WERI-Rb-1 (cell line): ENCODE results near the gene TENM4.

Source experiments
- DNase-seq: peaks from one replicate; pipeline ENCODE4 v3.0.0-alpha.2; 2020
- H3K27ac ChIP-seq: fragments of 250-450 bp; sonication (Bioruptor Pico); 2 replicates; pipeline ENCODE4 v1.5.1; 2020; ENCODE audit warnings: mild to moderate bottlenecking, moderate library complexity
- H3K27me3 ChIP-seq: fragments of 250-450 bp; sonication (Bioruptor Pico); 2 replicates; pipeline ENCODE4 v1.5.1; 2021; ENCODE audit warnings: mild to moderate bottlenecking, low read depth, moderate library complexity; ENCODE audit not compliant: insufficient read depth, severe bottlenecking
- H3K36me3 ChIP-seq: fragments of 250-450 bp; sonication (Bioruptor Pico); 2 replicates; pipeline ENCODE4 v1.5.1; 2020; ENCODE audit warnings: mild to moderate bottlenecking, moderate library complexity
- H3K4me3 ChIP-seq: 2 replicates; pipeline ENCODE4 v1.5.1; 2011; ENCODE audit warnings: low read depth, mild to moderate bottlenecking, control low read depth, low read length
- H3K9me3 ChIP-seq: fragments of 250-450 bp; sonication (Bioruptor Pico); 2 replicates; pipeline ENCODE4 v1.5.1; 2021; ENCODE audit warnings: mild to moderate bottlenecking, moderate library complexity; ENCODE audit not compliant: severe bottlenecking
- CTCF ChIP-seq: IDR thresholded peaks from 2 replicates; pipeline ENCODE4 v1.5.1; 2011; ENCODE audit warnings: low read depth, mild to moderate bottlenecking, control low read depth, inconsistent platforms, low read length

Gene TENM4

GRCh38 chr11:78660471-78660870, 780.4 kb downstream of the TENM4 start:
- Histone ChIP-seq H3K36me3 (no peaks in the 10 kb centered on the region), H3K27ac (no peak overlapping the region), H3K9me3 (no peaks in the 10 kb centered on the region), H3K27me3 (peaks cover 51% of the 10 kb centered on the region), H3K4me3 (no peak overlapping the region)
- TF ChIP-seq CTCF: no peak
- DNase-seq: no peak

GRCh38 chr11:78659326-78660270, 781.2 kb downstream of the TENM4 start:
- Histone ChIP-seq H3K27me3 (peaks cover 44% of the 10 kb centered on the region), H3K27ac (no peak overlapping the region), H3K9me3 (no peaks in the 10 kb centered on the region), H3K36me3 (no peaks in the 10 kb centered on the region), H3K4me3 (no peak overlapping the region)
- DNase-seq: no peak
- no peak for TF ChIP-seq CTCF

GRCh38 chr11:78657968-78658839, 782.6 kb downstream of the TENM4 start:
- DNase-seq: no peak
- no peak for TF ChIP-seq CTCF
- Histone ChIP-seq H3K27ac (no peak overlapping the region), H3K9me3 (no peaks in the 10 kb centered on the region), H3K4me3 (no peak overlapping the region), H3K36me3 (no peaks in the 10 kb centered on the region), H3K27me3 (peaks cover 32% of the 10 kb centered on the region)

- TF ChIP-seq CTCF: no peak
- H3K27me3 ChIP-seq: peaks cover 25% of the 10 kb centered on the region
- DNase-seq: no peak
- H3K36me3 ChIP-seq: no peaks in the 10 kb centered on the region
- no peak overlapping the region for H3K4me3 ChIP-seq
- no peak overlapping the region for H3K27ac ChIP-seq
- H3K9me3 ChIP-seq: no peaks in the 10 kb centered on the region
Observed at GRCh38 chr11:78657441-78657840, 783.4 kb downstream of the TENM4 start.

GRCh38 chr11:78656984-78657383, 783.8 kb downstream of the TENM4 start:
- Histone ChIP-seq H3K36me3 (no peaks in the 10 kb centered on the region), H3K27me3 (peaks cover 20% of the 10 kb centered on the region), H3K27ac (no peak overlapping the region), H3K4me3 (no peak overlapping the region), H3K9me3 (no peaks in the 10 kb centered on the region)
- no peak for TF ChIP-seq CTCF
- DNase-seq: no peak
